ENCODE data around the gene YIPF2.

YIPF2 gene

GRCh38 chr19:10891405-10892086, 36.9 kb downstream of the YIPF2 start:
- Histone ChIP-seq H3K4me2 (ENCODE audit: low read length) (no peak overlapping the region), H3K9me3 (ENCODE audit: low read length) (no peaks in the 10 kb centered on the region), H3K27me3 (ENCODE audit: insufficient read depth, low read length) (no peaks in the 10 kb centered on the region), H3K4me3 (ENCODE audit: low read depth, low read length, poor library complexity, severe bottlenecking) (no peak overlapping the region), H3K79me2 (ENCODE audit: insufficient read depth, low read length) (peaks cover 12% of the 10 kb centered on the region; the same call in 1 of the 2 replicates), H3K9ac (ENCODE audit: low read length) (no peak overlapping the region), H3K9me2 (ENCODE audit: low read depth, low read length) (no peaks in the 10 kb centered on the region), H3K36me3 (ENCODE audit: insufficient read depth, low read length) (no peaks in the 10 kb centered on the region), H2AFZ (ENCODE audit: low read length) (no peak overlapping the region), H3K27ac (ENCODE audit: low read depth, low read length, poor library complexity, severe bottlenecking) (peak overlapping the region; percentile 16), H3F3A (ENCODE audit: insufficient read depth, low read length) (no peaks in the 10 kb centered on the region), H3K4me1 (ENCODE audit: insufficient read depth, low read length, severe bottlenecking) (peaks cover 54% of the 10 kb centered on the region), H4K20me1 (ENCODE audit: insufficient read depth, low read length) (no peaks in the 10 kb centered on the region)
- TF ChIP-seq EZH2 (IDR thresholded peaks at IDR 0.05; ENCODE audit: borderline replicate concordance, low read length) (no peak), CTCF (IDR thresholded peaks at IDR 0.05; ENCODE audit: low read length) (no peak)

- H3K27me3 ChIP-seq (ENCODE audit: insufficient read depth, low read length): no peaks in the 10 kb centered on the region
- peaks cover 40% of the 10 kb centered on the region for H3K4me1 ChIP-seq (ENCODE audit: insufficient read depth, low read length, severe bottlenecking)
- TF ChIP-seq CTCF (IDR thresholded peaks at IDR 0.05; ENCODE audit: low read length): no peak
- TF ChIP-seq EZH2 (IDR thresholded peaks at IDR 0.05; ENCODE audit: borderline replicate concordance, low read length): no peak
- H3K9me3 ChIP-seq (ENCODE audit: low read length): no peaks in the 10 kb centered on the region
- no peaks in the 10 kb centered on the region for H3K9me2 ChIP-seq (ENCODE audit: low read depth, low read length)
- H3K4me3 ChIP-seq (ENCODE audit: low read depth, low read length, poor library complexity, severe bottlenecking): no peak overlapping the region
- H4K20me1 ChIP-seq (ENCODE audit: insufficient read depth, low read length): no peaks in the 10 kb centered on the region
- peaks cover 21% of the 10 kb centered on the region for H3K79me2 ChIP-seq (ENCODE audit: insufficient read depth, low read length)
- H3K27ac ChIP-seq (ENCODE audit: low read depth, low read length, poor library complexity, severe bottlenecking): no peak overlapping the region
- no peak overlapping the region for H2AFZ ChIP-seq (ENCODE audit: low read length)
- no peak overlapping the region for H3K9ac ChIP-seq (ENCODE audit: low read length)
- no peak overlapping the region for H3K4me2 ChIP-seq (ENCODE audit: low read length)
- H3K36me3 ChIP-seq (ENCODE audit: insufficient read depth, low read length): no peaks in the 10 kb centered on the region
- no peaks in the 10 kb centered on the region for H3F3A ChIP-seq (ENCODE audit: insufficient read depth, low read length)
Measured at GRCh38 chr19:10889880-10890279, 38.6 kb downstream of the YIPF2 start.

GRCh38 chr19:10888421-10888866, 40.0 kb downstream of the YIPF2 start:
- no peaks in the 10 kb centered on the region for H3K9me2 ChIP-seq (ENCODE audit: low read depth, low read length)
- peak overlapping the region; percentile 38 for H3K4me2 ChIP-seq (ENCODE audit: low read length)
- H3K4me3 ChIP-seq (ENCODE audit: low read depth, low read length, poor library complexity, severe bottlenecking): peak overlapping the region; percentile 0
- H3F3A ChIP-seq (ENCODE audit: insufficient read depth, low read length): no peaks in the 10 kb centered on the region
- peak overlapping the region; percentile 58 for H3K9ac ChIP-seq (ENCODE audit: low read length)
- H3K36me3 ChIP-seq (ENCODE audit: insufficient read depth, low read length): no peaks in the 10 kb centered on the region
- H3K27me3 ChIP-seq (ENCODE audit: insufficient read depth, low read length): no peaks in the 10 kb centered on the region
- H3K79me2 ChIP-seq (ENCODE audit: insufficient read depth, low read length): peaks cover 20% of the 10 kb centered on the region
- no peak for TF ChIP-seq CTCF (IDR thresholded peaks at IDR 0.05; ENCODE audit: low read length)
- no peak for TF ChIP-seq EZH2 (IDR thresholded peaks at IDR 0.05; ENCODE audit: borderline replicate concordance, low read length)
- peak overlapping the region; percentile 87 for H3K27ac ChIP-seq (ENCODE audit: low read depth, low read length, poor library complexity, severe bottlenecking)
- no peaks in the 10 kb centered on the region for H4K20me1 ChIP-seq (ENCODE audit: insufficient read depth, low read length)
- H3K9me3 ChIP-seq (ENCODE audit: low read length): no peaks in the 10 kb centered on the region
- no peak overlapping the region for H2AFZ ChIP-seq (ENCODE audit: low read length)
- H3K4me1 ChIP-seq (ENCODE audit: insufficient read depth, low read length, severe bottlenecking): peaks cover 28% of the 10 kb centered on the region
